ENCODE results near the gene ZBTB46. TPM values are rescaled to one million over a fixed set of nuclear protein-coding genes. Genes with fewer than 3 reads are reported as not detected.

The ZBTB46 gene
- total RNA-seq, 1 experiment from 2014 or later, result 27.1 TPM

DNA sequence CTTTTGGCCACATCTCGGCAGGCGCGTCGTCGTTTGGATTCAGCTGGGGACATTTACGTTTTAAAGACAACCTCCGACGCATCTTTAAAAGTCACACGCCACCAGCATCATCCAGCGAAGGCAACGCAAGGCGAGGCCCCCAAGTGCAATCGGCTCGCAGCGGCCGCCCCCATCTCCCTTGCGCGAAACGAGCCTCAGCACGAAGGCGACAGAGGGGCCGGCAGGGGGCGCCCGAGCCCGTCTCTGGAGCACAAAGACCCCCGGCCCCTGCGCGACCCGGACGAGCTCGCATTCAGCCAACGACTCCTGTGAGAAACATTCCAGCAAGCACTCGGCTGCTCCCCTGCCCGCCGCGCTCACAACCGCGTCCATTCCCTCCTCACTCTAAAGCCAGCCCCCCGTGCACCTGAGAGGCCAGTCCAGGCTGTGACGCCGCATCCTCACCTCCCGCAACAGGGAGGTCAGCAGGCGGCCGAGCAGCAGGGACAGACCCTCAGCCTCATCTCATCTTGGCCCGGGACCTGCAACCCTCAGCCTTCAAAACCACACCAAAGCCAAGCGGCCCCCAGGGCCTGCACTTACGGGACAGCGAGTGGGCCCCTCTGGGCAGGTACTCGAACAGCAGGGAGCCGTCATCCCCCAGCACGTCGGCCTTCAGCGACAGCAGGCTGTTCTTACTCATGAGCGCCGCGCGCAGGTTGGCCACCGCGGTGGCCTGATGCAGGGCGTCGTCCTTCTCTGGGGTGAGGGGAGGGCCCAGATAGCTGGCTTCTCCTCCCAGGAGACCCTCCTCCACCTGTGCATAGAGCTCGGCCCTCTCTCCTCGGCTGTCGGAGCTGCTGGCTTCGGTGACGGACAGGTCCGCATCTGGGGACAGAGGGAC, 55.7 kb downstream of the ZBTB46 start:
- no peaks in the 10 kb centered on the region for H3K79me1 ChIP-seq (ENCODE audit: insufficient read depth, low read depth, low read length, poor library complexity, severe bottlenecking)
- no peak overlapping the region for H3K27ac ChIP-seq (ENCODE audit: insufficient read length, low read depth, low read length)
- H2BK20ac ChIP-seq (ENCODE audit: low read depth, low read length, poor library complexity, severe bottlenecking), result no peak overlapping the region
- no peak overlapping the region for H2AFZ ChIP-seq (ENCODE audit: low read length)
- peak overlapping the region; percentile 6 for H3K18ac ChIP-seq (ENCODE audit: insufficient read length, low read depth, low read length)
- H2BK15ac ChIP-seq (ENCODE audit: low read depth, low read length), result no peak overlapping the region
- DNase-seq, result peak; percentile 89
- peaks cover 19 to 21% of the 10 kb centered on the region in 2 experiments for H3K4me1 Mint-ChIP-seq
- no peak overlapping the region for H2BK120ac ChIP-seq (ENCODE audit: low read depth, low read length, poor library complexity, severe bottlenecking)
- no peak overlapping the region for H3K4ac ChIP-seq (ENCODE audit: low read depth, low read length)
- no peaks in the 10 kb centered on the region; a peak in 2 of 5 replicates for H3K9me3 Mint-ChIP-seq
- no peak overlapping the region for H3T11ph ChIP-seq (ENCODE audit: low read length)
- H3K23me2 ChIP-seq (ENCODE audit: insufficient read length, low read depth, low read length, poor library complexity, severe bottlenecking), result peaks cover 7% of the 10 kb centered on the region
- WGBS (ENCODE audit: extremely low coverage, insufficient read length, low lambda C conversion rate), result no CpG with 5 or more reads among the region's 67 CpGs
- H3K9ac ChIP-seq (ENCODE audit: extremely low read depth, insufficient read length, low read length), result no peak overlapping the region
- H3K9me3 ChIP-seq (ENCODE audit: control insufficient read depth, low read depth, low read length), result no peaks in the 10 kb centered on the region
- H2BK5ac ChIP-seq (ENCODE audit: insufficient read length, low read length), result no peak overlapping the region
- H3K27me3 Mint-ChIP-seq (ENCODE audit: low read depth), result no peaks in the 10 kb centered on the region; the same call in 1 of the 2 replicates
- H4K20me1 ChIP-seq (ENCODE audit: control insufficient read depth, insufficient read depth, insufficient read length), result no peaks in the 10 kb centered on the region
- H3K23ac ChIP-seq (ENCODE audit: insufficient read length, low read depth, low read length), result no peak overlapping the region
- H3K27me3 ChIP-seq (ENCODE audit: insufficient read depth, low read length), result no peaks in the 10 kb centered on the region
- H3K4me2 ChIP-seq (ENCODE audit: insufficient read depth, insufficient read length, low read length), result peak overlapping the region; percentile 60
- peak overlapping the region; percentile 9; the same call in 1 of the 2 replicates for H3K14ac ChIP-seq (ENCODE audit: insufficient read depth, low read length)
- H3K79me2 ChIP-seq (ENCODE audit: insufficient read depth, low read length), result peaks cover 2% of the 10 kb centered on the region; the same call in 1 of the 2 replicates
- H4K8ac ChIP-seq (replicated peaks; ENCODE audit: insufficient read length, low read depth, low read length), result no peak overlapping the region
- TF ChIP-seq, protein P1, sequence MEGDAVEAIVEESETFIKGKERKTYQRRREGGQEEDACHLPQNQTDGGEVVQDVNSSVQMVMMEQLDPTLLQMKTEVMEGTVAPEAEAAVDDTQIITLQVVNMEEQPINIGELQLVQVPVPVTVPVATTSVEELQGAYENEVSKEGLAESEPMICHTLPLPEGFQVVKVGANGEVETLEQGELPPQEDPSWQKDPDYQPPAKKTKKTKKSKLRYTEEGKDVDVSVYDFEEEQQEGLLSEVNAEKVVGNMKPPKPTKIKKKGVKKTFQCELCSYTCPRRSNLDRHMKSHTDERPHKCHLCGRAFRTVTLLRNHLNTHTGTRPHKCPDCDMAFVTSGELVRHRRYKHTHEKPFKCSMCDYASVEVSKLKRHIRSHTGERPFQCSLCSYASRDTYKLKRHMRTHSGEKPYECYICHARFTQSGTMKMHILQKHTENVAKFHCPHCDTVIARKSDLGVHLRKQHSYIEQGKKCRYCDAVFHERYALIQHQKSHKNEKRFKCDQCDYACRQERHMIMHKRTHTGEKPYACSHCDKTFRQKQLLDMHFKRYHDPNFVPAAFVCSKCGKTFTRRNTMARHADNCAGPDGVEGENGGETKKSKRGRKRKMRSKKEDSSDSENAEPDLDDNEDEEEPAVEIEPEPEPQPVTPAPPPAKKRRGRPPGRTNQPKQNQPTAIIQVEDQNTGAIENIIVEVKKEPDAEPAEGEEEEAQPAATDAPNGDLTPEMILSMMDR (conservative IDR thresholded peaks at IDR 0.05), result peak; percentile 94
- H3K56ac ChIP-seq (ENCODE audit: insufficient read length, low read depth, low read length), result no peak overlapping the region
- H4K91ac ChIP-seq (ENCODE audit: insufficient read length, low read depth, low read length), result no peak overlapping the region
- peaks cover 3 to 16% (median 12%) of the 10 kb centered on the region in 3 experiments; a peak in 6 of 7 replicates for H3K36me3 Mint-ChIP-seq (ENCODE audit: insufficient read depth in 1 of 3, low read depth in 3 of 3)
- peak overlapping the region; percentile 88 to 95 (median 92); a peak in 6 of 7 replicates for H3K27ac Mint-ChIP-seq
- peak overlapping the region; percentile 71 to 80 for H3K4me3 Mint-ChIP-seq
- no peak overlapping the region for H4K5ac ChIP-seq (ENCODE audit: insufficient read length, low read depth, low read length)
- H2BK12ac ChIP-seq (ENCODE audit: insufficient read length, low read depth, low read length), result no peak overlapping the region
- H2AK5ac ChIP-seq (ENCODE audit: insufficient read length, low read length), result no peak overlapping the region
- H3K4me1 ChIP-seq (ENCODE audit: insufficient read depth, low read length), result no peaks in the 10 kb centered on the region
